Kidney (tissue), 14 donors: ENCODE results near the gene ADARB1. TPM values are rescaled to one million over a fixed set of nuclear protein-coding genes. Genes with fewer than 3 reads are reported as not detected.

Experiments used
- DNase-seq, 5 donors: peaks; one replicate each; pipeline ENCODE4 v3.0.0-alpha.2; 2013 to 2020
- FAIRE-seq: peaks from 2 replicates; lab custom pipeline; 2012; peaks lifted over from hg19 to GRCh38; lab: Jason Lieb, UNC
- H3K27ac ChIP-seq, 2 donors: one replicate each; pipeline ENCODE4 v1.7.0; 2013; ENCODE audit warnings: low read depth in 2 of 2, low read length in 2 of 2, inconsistent platforms in 1 of 2
- H3K27me3 ChIP-seq: one replicate; pipeline ENCODE4 v1.7.1; 2013; ENCODE audit warnings: low read length, inconsistent platforms; ENCODE audit not compliant: control insufficient read depth, insufficient read depth
- H3K36me3 ChIP-seq, 3 donors: one replicate each; pipeline versions ENCODE4 v1.7.0 to v1.7.1; 2013; ENCODE audit warnings: low read length in 3 of 3, control low read depth in 1 of 3, inconsistent platforms in 1 of 3; ENCODE audit not compliant: insufficient read depth in 3 of 3, control insufficient read depth in 2 of 3
- H3K4me1 ChIP-seq, 3 donors: one replicate each; pipeline versions ENCODE4 v1.7.0 to v1.7.1; 2013; ENCODE audit warnings: low read length in 3 of 3, inconsistent platforms in 1 of 3, low read depth in 1 of 3; ENCODE audit not compliant: control insufficient read depth in 2 of 3, insufficient read depth in 2 of 3
- H3K4me3 ChIP-seq, 3 donors: one replicate each; pipeline versions ENCODE4 v1.7.0 to v1.8.1; 2013; ENCODE audit warnings: low read length in 3 of 3, control low read depth in 1 of 3, inconsistent platforms in 1 of 3
- H3K9ac ChIP-seq, 3 donors: one replicate each; pipeline versions ENCODE4 v1.7.0 to v1.7.1; 2013; ENCODE audit warnings: low read length in 3 of 3, control low read depth in 1 of 3, inconsistent platforms in 1 of 3
- H3K9me3 ChIP-seq, 3 donors: one replicate each; pipeline versions ENCODE4 v1.7.0 to v1.7.1; 2013; ENCODE audit warnings: low read length in 3 of 3, control low read depth in 1 of 3, inconsistent platforms in 1 of 3; ENCODE audit not compliant: control insufficient read depth in 2 of 3, insufficient read depth in 1 of 3
- CTCF ChIP-seq: IDR thresholded peaks from 3 replicates; pipeline ENCODE4 v1.5.1; 2012; ENCODE audit warnings: mild to moderate bottlenecking, moderate library complexity, borderline replicate concordance; ENCODE audit not compliant: insufficient read depth; ENCODE audit errors: extremely low read depth
- intact Hi-C: fragments of 100-400 bp; cut with DNase I; formaldehyde crosslinking; loops from one replicate; pipeline ENCODE4 v1.11.1; 2022
- polyA plus RNA-seq: library from polyadenylated mRNA; stranded (reverse); fragments of 350-450 nt; fragmentation: Illumina TruSeq; extraction: RNeasy Lipid Tissue Mini Kit (QIAGEN cat#74804); gene quantifications from one replicate; pipeline ENCODE4 v1.2.3, GENCODE V29; 2014; ENCODE audit warnings: low read depth, low replicate concordance; ENCODE audit not compliant: insufficient read depth
- total RNA-seq: library from RNA; stranded (reverse); fragmentation: NEBNext Ultra II Directional; extraction: Animal tissue kit (Norgen Biotek cat#: 25700); gene quantifications from one replicate; pipeline ENCODE4 v1.2.1, GENCODE V29; 2021
- donor health status: control.
- donor health status: control.
- donor health status: control.
- donor health status: control.
- donor health status: control.
- donor health status: DM: yes; HTN: yes; CAD: no.
- donor health status: Normal renal cell carcinoma (clear cell type).

Gene ADARB1
- total and polyA plus RNA-seq, 2 donors from 2014 or later = 6.7 to 34.9 TPM

- Histone ChIP-seq H3K36me3 (peaks cover 0 to 8% (median 4%) of the 10 kb centered on the region in 3 donors), H3K9me3 (no peaks in the 10 kb centered on the region), H3K27ac (no peak overlapping the region), H3K4me1 (no peaks in the 10 kb centered on the region), H3K9ac (no peak overlapping the region), H3K4me3 (no peak overlapping the region), H3K27me3 (no peaks in the 10 kb centered on the region)
- TF ChIP-seq CTCF = no peak
- intact Hi-C loops = no loop called here
- FAIRE-seq (no peak), DNase-seq (peak in 2 of 5 donors; percentile 10 to 33)
Measured at GRCh38 chr21:45180246-45180599, 105.8 kb downstream of the ADARB1 start.

GRCh38 chr21:45182958-45183357 lies 108.6 kb downstream of the ADARB1 start:
- no peaks in the 10 kb centered on the region for H3K27me3 ChIP-seq
- intact Hi-C loops = no loop called here
- H3K27ac ChIP-seq = no peak overlapping the region
- peaks cover 3 to 19% (median 12%) of the 10 kb centered on the region in 3 donors for H3K36me3 ChIP-seq
- H3K4me1 ChIP-seq = no peaks in the 10 kb centered on the region
- no peak for TF ChIP-seq CTCF
- no peak overlapping the region for H3K4me3 ChIP-seq
- FAIRE-seq = no peak
- peaks cover 2 to 17% (median 3%) of the 10 kb centered on the region in 3 donors for H3K9me3 ChIP-seq
- DNase-seq = no peak
- no peak overlapping the region for H3K9ac ChIP-seq

- Histone ChIP-seq H3K4me3 (no peak overlapping the region), H3K4me1 (no peaks in the 10 kb centered on the region), H3K9me3 (peaks cover 2 to 17% (median 3%) of the 10 kb centered on the region in 3 donors), H3K27ac (no peak overlapping the region), H3K9ac (no peak overlapping the region), H3K27me3 (no peaks in the 10 kb centered on the region), H3K36me3 (peaks cover 3 to 19% (median 11%) of the 10 kb centered on the region in 3 donors)
- FAIRE-seq (no peak), DNase-seq (no peak)
- intact Hi-C loops = no loop called here
- no peak for TF ChIP-seq CTCF
Measured at GRCh38 chr21:45183852-45184251, 109.5 kb downstream of the ADARB1 start.

- no peak for TF ChIP-seq CTCF
- Histone ChIP-seq H3K36me3 (peaks cover 3 to 19% (median 11%) of the 10 kb centered on the region in 3 donors), H3K4me3 (no peak overlapping the region), H3K9ac (no peak overlapping the region), H3K27ac (no peak overlapping the region), H3K9me3 (peaks cover 2 to 17% (median 3%) of the 10 kb centered on the region in 3 donors), H3K27me3 (no peaks in the 10 kb centered on the region), H3K4me1 (no peaks in the 10 kb centered on the region)
- no peak for FAIRE-seq
- intact Hi-C loops = no loop called here
- no peak for DNase-seq
Measured at GRCh38 chr21:45184869-45185268, 110.5 kb downstream of the ADARB1 start.
